Choroid plexus epithelial cell (primary cell): ENCODE data around the gene CMTM8.
A peak's percentile ranks its signal among the peaks of the same experiment; 100 is the strongest.

ENCODE experiments used
- DNase-seq: peaks from one replicate; pipeline ENCODE4 v3.0.0-alpha.2; 2010; ENCODE audit warnings: low read depth
- H3K4me3 ChIP-seq: 2 replicates; pipeline ENCODE4 v1.5.1; 2011; ENCODE audit warnings: low read depth, mild to moderate bottlenecking, control low read depth, low read length, moderate library complexity
- CTCF ChIP-seq: conservative IDR thresholded peaks from 2 replicates; pipeline ENCODE4 v1.5.1; 2011; ENCODE audit warnings: low read depth, mild to moderate bottlenecking, control low read depth, inconsistent platforms, low read length, moderate library complexity

Gene CMTM8

GRCh38 chr3:32412887-32413286 is 174.4 kb downstream of the CMTM8 start:
- DNase-seq = no peak
- TF ChIP-seq CTCF = no peak
- no peak overlapping the region for H3K4me3 ChIP-seq

GRCh38 chr3:32413845-32414521 is 175.5 kb downstream of the CMTM8 start:
- no peak for TF ChIP-seq CTCF
- DNase-seq = no peak
- H3K4me3 ChIP-seq = no peak overlapping the region

- no peak overlapping the region for H3K4me3 ChIP-seq
- TF ChIP-seq CTCF = no peak
- DNase-seq = peak; percentile 77
Measured at GRCh38 chr3:32414522-32415202, 176.2 kb downstream of the CMTM8 start.

- no peak for DNase-seq
- no peak overlapping the region for H3K4me3 ChIP-seq
- TF ChIP-seq CTCF = no peak
Measured at GRCh38 chr3:32419742-32420125, 181.3 kb downstream of the CMTM8 start.
